H1 (cell line): Measurements from ENCODE around the gene TRABD2A.

Experiments
- EGR1 ChIP-seq: IDR thresholded peaks from 2 replicates; pipeline ENCODE4 v1.6.1; 2011; ENCODE audit warnings: low read depth, low read length, borderline replicate concordance
- EP300 ChIP-seq, 2 experiments: IDR thresholded peaks; 1 replicate in 1 of 2; 2 replicates in 1 of 2; pipeline ENCODE4 v1.6.1; 2011 to 2012; ENCODE audit warnings: low read depth in 2 of 2, low read length in 2 of 2, mild to moderate bottlenecking in 2 of 2, borderline replicate concordance in 1 of 2, inconsistent platforms in 1 of 2, moderate library complexity in 1 of 2
- KDM1A ChIP-seq: fragments of 200-600, 300-600 bp; sonication (generic); IDR thresholded peaks from 2 replicates; pipeline ENCODE4 v1.7.1; 2016; ENCODE audit warnings: mild to moderate bottlenecking, low read length, borderline replicate concordance
- RAD21 ChIP-seq, 2 experiments: IDR thresholded peaks in 1 of 2; conservative IDR thresholded peaks in 1 of 2; 2 replicates each; pipeline ENCODE4 v1.6.1; 2011; ENCODE audit warnings: low read depth in 2 of 2, low read length in 2 of 2, improper control_type of control experiment in 1 of 2, inconsistent platforms in 1 of 2, mild to moderate bottlenecking in 1 of 2, moderate library complexity in 1 of 2
- TF ChIP-seq, protein P1 (sequence below), 3 experiments: IDR thresholded peaks; 1 replicate in 2 of 3; 2 replicates in 1 of 3; pipeline versions ENCODE4 v1.5.1 to v1.6.1; 2011; ENCODE audit warnings: low read length in 3 of 3, mild to moderate bottlenecking in 3 of 3, inconsistent platforms in 2 of 3, low read depth in 1 of 3, moderate library complexity in 1 of 3; ENCODE audit not compliant: insufficient read depth in 1 of 3; ENCODE audit errors: control extremely low read depth in 1 of 3

GRCh38 chr2:84886791-84887190, 5.9 kb upstream of the TRABD2A start:
- TF ChIP-seq EP300 (IDR thresholded peaks at IDR 0.05; ENCODE audit: borderline replicate concordance in 1 of 2, low read depth in 2 of 2, low read length in 2 of 2) (no peak), EGR1 (no peak), KDM1A (no peak), RAD21 (IDR thresholded peaks at IDR 0.05 in 1 of 2, conservative IDR thresholded peaks at IDR 0.05 in 1 of 2; ENCODE audit: low read depth in 2 of 2, low read length in 2 of 2) (no peak)
- TF ChIP-seq, protein P1, sequence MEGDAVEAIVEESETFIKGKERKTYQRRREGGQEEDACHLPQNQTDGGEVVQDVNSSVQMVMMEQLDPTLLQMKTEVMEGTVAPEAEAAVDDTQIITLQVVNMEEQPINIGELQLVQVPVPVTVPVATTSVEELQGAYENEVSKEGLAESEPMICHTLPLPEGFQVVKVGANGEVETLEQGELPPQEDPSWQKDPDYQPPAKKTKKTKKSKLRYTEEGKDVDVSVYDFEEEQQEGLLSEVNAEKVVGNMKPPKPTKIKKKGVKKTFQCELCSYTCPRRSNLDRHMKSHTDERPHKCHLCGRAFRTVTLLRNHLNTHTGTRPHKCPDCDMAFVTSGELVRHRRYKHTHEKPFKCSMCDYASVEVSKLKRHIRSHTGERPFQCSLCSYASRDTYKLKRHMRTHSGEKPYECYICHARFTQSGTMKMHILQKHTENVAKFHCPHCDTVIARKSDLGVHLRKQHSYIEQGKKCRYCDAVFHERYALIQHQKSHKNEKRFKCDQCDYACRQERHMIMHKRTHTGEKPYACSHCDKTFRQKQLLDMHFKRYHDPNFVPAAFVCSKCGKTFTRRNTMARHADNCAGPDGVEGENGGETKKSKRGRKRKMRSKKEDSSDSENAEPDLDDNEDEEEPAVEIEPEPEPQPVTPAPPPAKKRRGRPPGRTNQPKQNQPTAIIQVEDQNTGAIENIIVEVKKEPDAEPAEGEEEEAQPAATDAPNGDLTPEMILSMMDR (IDR thresholded peaks at IDR 0.05; ENCODE audit: control extremely low read depth in 1 of 3, insufficient read depth in 1 of 3, low read depth in 1 of 3, low read length in 3 of 3), result no peak
